CD4-positive, CD25-positive, alpha-beta regulatory T cell (primary cell): ENCODE data around the gene ZNF117. TPM values are rescaled to one million over a fixed set of nuclear protein-coding genes. Genes with fewer than 3 reads are reported as not detected.
"Not testable (repeated sequence)": the region's sequence is repeated elsewhere in the genome, so short reads cannot be mapped to it uniquely, and the experiment has no call there.

Source experiments
- ATAC-seq, 2 donors: fragments of 150-1000 bp; cut with Tn5 transposase; one replicate each; pipeline ENCODE4 v1.10.0; 2021; ENCODE audit warnings: low read depth in 2 of 2, moderate number of reproducible peaks in 2 of 2, moderate library complexity in 1 of 2
- DNase-seq, 3 donors: peaks; one replicate each; pipeline versions ENCODE4 v3.0.0 to v3.0.0-alpha.2; 2012 to 2022; ENCODE audit warnings: mixed read lengths in 1 of 3
- H3K27ac ChIP-seq: one replicate; pipeline ENCODE4 v1.7.0; 2013; ENCODE audit warnings: mild to moderate bottlenecking, low read length; ENCODE audit not compliant: insufficient read depth, poor library complexity, severe bottlenecking
- H3K27me3 ChIP-seq: one replicate; pipeline ENCODE4 v1.7.0; 2013; ENCODE audit warnings: low read length; ENCODE audit not compliant: control insufficient read depth, insufficient read depth
- H3K36me3 ChIP-seq: one replicate; pipeline ENCODE4 v1.7.0; 2013; ENCODE audit warnings: mild to moderate bottlenecking, low read length, moderate library complexity; ENCODE audit not compliant: control insufficient read depth, insufficient read depth
- H3K4me1 ChIP-seq: 2 replicates; pipeline ENCODE4 v1.7.0; 2013; ENCODE audit warnings: mild to moderate bottlenecking, low read length; ENCODE audit not compliant: insufficient read depth, control insufficient read depth, poor library complexity, severe bottlenecking
- H3K4me3 ChIP-seq: one replicate; pipeline ENCODE4 v1.7.0; 2013; ENCODE audit warnings: low read depth, mild to moderate bottlenecking, low read length, moderate library complexity
- H3K9me3 ChIP-seq, 2 experiments: 1 replicate in 1 of 2; 2 replicates in 1 of 2; pipeline ENCODE4 v1.7.0; 2013; ENCODE audit warnings: low read length in 2 of 2, mild to moderate bottlenecking in 1 of 2, moderate library complexity in 1 of 2; ENCODE audit not compliant: control insufficient read depth in 2 of 2
- H3K27ac Mint-ChIP-seq, 3 donors: one replicate each; pipeline ENCODE4 v1.8.0; 2020 to 2022; ENCODE audit warnings: mild to moderate bottlenecking in 3 of 3, mixed read lengths in 3 of 3, moderate library complexity in 2 of 3
- H3K27me3 Mint-ChIP-seq: one replicate; pipeline ENCODE4 v1.8.0; 2022; ENCODE audit warnings: mild to moderate bottlenecking, mixed read lengths
- H3K36me3 Mint-ChIP-seq: one replicate; pipeline ENCODE4 v1.8.0; 2020; ENCODE audit warnings: mixed read lengths
- H3K4me1 Mint-ChIP-seq, 4 donors: one replicate each; pipeline ENCODE4 v1.8.0; 2020 to 2022; ENCODE audit warnings: mixed read lengths in 4 of 4, mild to moderate bottlenecking in 1 of 4
- H3K4me3 Mint-ChIP-seq, 4 donors: one replicate each; pipeline ENCODE4 v1.8.0; 2020 to 2022; ENCODE audit warnings: mild to moderate bottlenecking in 4 of 4, mixed read lengths in 4 of 4, moderate library complexity in 3 of 4
- H3K9me3 Mint-ChIP-seq, 7 donors: one replicate each; pipeline ENCODE4 v1.8.0; 2020 to 2022; ENCODE audit warnings: mixed read lengths in 7 of 7, mild to moderate bottlenecking in 3 of 7, moderate library complexity in 2 of 7
- polyA plus RNA-seq, 4 donors: library from polyadenylated mRNA; unstranded; fragments of 300-500 nt; fragmentation: Illumina TruSeq; gene quantifications; one replicate each; pipeline ENCODE4 v1.2.3, GENCODE V29; 2021
- total RNA-seq: library from RNA; stranded (reverse); gene quantifications from one replicate; pipeline ENCODE4 v1.2.3, GENCODE V29; 2022

ZNF117 gene
- total and polyA plus RNA-seq, 5 donors from 2014 or later, result 0.46 to 2.4 (median 0.82) TPM

DNA sequence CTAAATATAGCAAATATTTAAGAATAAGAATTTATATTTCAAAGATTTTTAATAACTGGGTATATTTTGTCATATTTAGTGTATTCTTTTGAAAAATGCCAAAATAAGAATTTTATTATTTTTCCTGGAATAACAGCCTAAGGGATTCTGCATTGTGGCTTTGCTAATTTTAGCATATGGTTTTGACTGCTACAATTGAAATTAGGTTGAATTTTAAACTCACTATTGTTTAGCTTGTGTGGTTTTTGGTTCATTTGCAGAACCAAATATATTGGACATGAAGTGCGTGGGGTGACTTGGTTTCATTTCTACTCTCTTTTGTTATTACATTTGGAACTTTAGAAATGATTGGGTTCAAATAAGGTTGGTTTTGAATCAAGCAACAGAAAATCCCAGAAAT, 52.3 kb downstream of the ZNF117 start:
- Mint-ChIP-seq H3K9me3 (peaks cover 0 to 14% (median 12%) of the 10 kb centered on the region in 7 donors), H3K4me1 (no peaks in the 10 kb centered on the region), H3K4me3 (no peak overlapping the region), H3K36me3 (no peaks in the 10 kb centered on the region), H3K27ac (no peak overlapping the region), H3K27me3 (no peaks in the 10 kb centered on the region)
- Histone ChIP-seq H3K4me1 (no peaks in the 10 kb centered on the region), H3K9me3 (peaks cover 30 to 41% of the 10 kb centered on the region in 2 experiments), H3K36me3 (no peaks in the 10 kb centered on the region), H3K27ac (no peak overlapping the region), H3K4me3 (no peak overlapping the region), H3K27me3 (no peaks in the 10 kb centered on the region)
- ATAC-seq (no peak), DNase-seq (no peak)

DNA sequence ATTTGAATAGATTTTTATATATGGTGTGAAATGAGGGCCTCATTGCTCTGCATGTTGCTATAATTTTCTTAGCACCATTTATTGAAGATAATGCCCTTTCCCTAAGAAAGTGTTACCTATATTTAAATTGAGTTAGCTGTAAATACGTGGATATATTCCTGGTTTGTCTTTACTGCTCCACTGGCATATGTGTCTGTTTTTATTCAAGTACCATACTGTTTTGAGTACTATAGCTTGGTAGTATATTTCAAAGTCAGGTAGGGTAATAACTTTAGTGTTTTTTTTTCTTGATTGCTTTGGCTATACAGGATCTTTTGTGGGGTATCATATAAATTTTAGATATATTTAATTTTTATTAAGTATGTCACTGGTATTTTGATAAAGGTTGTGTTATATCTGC, 56.4 kb downstream of the ZNF117 start:
- no peak overlapping the region for H3K27ac Mint-ChIP-seq
- Histone ChIP-seq H3K36me3 (no peaks in the 10 kb centered on the region), H3K4me3 (no peak overlapping the region), H3K27ac (no peak overlapping the region), H3K4me1 (no peaks in the 10 kb centered on the region), H3K9me3 (peaks cover 57 to 63% of the 10 kb centered on the region in 2 experiments), H3K27me3 (no peaks in the 10 kb centered on the region)
- ATAC-seq, result no peak
- no peak overlapping the region for H3K4me3 Mint-ChIP-seq
- peaks cover 0 to 28% (median 17%) of the 10 kb centered on the region in 7 donors for H3K9me3 Mint-ChIP-seq
- H3K4me1 Mint-ChIP-seq, result no peaks in the 10 kb centered on the region
- DNase-seq, result no peak
- no peaks in the 10 kb centered on the region for H3K27me3 Mint-ChIP-seq
- peaks cover 3% of the 10 kb centered on the region for H3K36me3 Mint-ChIP-seq

DNA sequence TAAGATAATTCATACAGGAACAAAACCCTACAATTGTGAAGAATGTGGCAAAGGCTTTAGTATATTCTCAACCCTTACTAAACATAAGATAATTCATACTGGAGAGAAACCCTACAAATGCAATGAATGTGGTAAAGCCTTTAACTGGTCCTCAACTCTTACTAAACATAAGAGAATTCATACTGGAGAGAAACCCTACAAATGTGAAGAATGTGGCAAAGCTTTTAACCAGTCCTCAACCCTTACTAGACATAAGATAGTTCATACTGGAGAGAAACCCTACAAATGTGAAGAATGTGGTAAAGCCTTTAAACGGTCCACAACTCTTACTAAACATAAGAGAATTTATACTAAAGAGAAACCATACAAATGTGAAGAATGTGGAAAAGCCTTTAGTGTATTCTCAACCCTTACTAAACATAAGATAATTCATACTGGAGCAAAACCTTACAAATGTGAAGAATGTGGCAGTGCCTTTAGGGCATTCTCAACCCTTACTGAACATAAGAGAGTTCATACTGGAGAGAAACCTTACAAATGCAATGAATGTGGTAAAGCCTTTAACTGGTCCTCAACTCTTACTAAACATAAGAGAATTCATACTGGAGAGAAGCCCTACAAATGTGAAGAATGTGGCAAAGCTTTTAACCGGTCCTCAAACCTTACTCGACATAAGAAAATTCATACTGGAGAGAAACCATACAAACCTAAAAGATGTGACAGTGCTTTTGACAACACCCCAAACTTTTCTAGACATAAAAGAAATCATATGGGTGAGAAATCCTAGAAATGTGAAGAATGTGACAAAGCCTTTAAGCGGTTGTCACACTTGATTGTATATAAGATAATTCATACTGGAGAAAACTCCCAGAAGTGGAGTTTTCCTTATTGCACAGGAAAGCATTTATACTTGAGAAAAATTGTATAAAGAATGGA, 62.3 kb downstream of the ZNF117 start:
- Histone ChIP-seq H3K9me3 (peaks cover 75 to 86% of the 10 kb centered on the region in 2 experiments), H3K36me3 (peaks cover 41% of the 10 kb centered on the region)
- H3K27ac Mint-ChIP-seq, ATAC-seq, H3K27me3 Mint-ChIP-seq, H3K4me3 Mint-ChIP-seq, H3K27me3 ChIP-seq, H3K4me3 ChIP-seq, DNase-seq, H3K27ac ChIP-seq, H3K4me1 Mint-ChIP-seq, H3K4me1 ChIP-seq: not testable (repeated sequence)
- peaks cover 0 to 59% (median 28%) of the 10 kb centered on the region in 7 donors for H3K9me3 Mint-ChIP-seq
- H3K36me3 Mint-ChIP-seq, result peaks cover 55% of the 10 kb centered on the region

Other genes with a start within 250 kb of the ZNF117 start
- 6.6 TPM for gene ZNF138, start 196.6 kb downstream of the ZNF117 start, total RNA-seq
- gene ZNF138, start 196.6 kb downstream of the ZNF117 start, polyA plus RNA-seq, result 10 to 100 TPM; 11.5 to 14.9 (median 13.0) TPM
- 6.5 TPM for gene ZNF273, start 87.8 kb downstream of the ZNF117 start, total RNA-seq
- 1 to 10 TPM; 3.9 to 6.6 (median 5.8) TPM for gene ZNF273, start 87.8 kb downstream of the ZNF117 start, polyA plus RNA-seq
- gene ERV3-1, start 15.7 kb upstream of the ZNF117 start, total RNA-seq, result 16.7 TPM
- gene ERV3-1, start 15.7 kb upstream of the ZNF117 start, polyA plus RNA-seq, result 1 to 10 TPM; 5.8 to 9.6 (median 7.3) TPM